Hematopoietic multipotent progenitor cell treated with erythropoietin and hydrocortisone succinate and interleukin-3 and kit ligand, for 17 days (in vitro differentiated cells): ENCODE measurements around the gene IGFL1.
"Not testable (repeated sequence)": the region's sequence is repeated elsewhere in the genome, so short reads cannot be mapped to it uniquely, and the experiment has no call there.

Source experiments
- DNase-seq: peaks from one replicate; pipeline ENCODE4 v3.0.0-alpha.2; 2015; ENCODE audit warnings: low spot score

IGFL1 gene

DNA sequence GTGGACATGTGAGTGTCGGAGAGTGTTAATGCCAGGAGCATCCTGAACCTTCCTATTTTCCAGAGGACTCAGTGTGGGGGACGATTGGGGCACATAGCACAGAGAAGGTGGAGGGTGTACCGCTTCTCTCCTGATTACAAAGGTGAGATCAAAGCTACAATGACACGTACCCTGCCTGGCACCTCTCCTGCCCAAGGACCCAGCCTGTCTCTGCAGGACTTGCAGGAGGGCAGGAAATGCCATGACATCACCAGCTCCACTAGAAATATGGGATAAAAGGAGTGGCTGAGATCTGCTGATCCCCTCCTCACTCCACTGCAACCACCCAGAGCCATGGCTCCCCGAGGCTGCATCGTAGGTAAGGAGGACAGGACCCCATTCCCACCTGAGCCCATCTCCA is at the start of gene IGFL1:
TSS of gene IGFL1 (plus strand) at position 301 of the 400 bp plus-strand sequence. CDS start at position 334, 33 bp downstream.
- no peak for DNase-seq

DNA sequence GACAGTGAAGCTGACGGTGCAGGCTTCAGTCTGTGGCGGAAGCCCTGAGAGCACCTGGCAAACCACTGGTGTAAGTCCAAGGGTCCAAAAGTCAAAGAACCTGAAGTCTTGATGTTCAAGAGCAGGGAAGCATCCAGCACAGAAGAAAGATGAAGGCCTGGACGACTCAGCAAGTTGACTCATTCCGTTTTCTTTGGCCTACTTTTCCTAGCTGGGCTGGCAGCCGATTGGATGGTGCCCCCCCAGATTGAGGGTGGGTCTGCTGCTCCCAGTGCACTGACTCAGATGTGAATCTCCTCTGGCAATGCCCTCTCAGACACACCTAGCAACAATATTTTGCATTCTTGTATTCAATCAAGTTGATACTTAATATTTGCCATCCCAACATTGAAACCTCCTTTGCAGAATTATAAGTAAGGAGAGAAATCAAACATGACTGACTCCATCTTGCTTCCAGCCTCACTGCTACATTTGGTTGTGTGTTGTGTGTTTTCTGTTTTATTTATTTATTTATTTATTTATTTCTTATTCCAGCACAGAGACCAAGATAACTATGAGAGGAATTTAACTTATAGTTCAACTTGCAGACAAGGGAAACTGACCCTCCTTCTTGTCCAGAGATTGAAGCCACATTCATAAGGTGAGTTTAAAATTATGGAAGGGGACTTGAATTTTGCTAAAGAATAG is 48.7 kb upstream of the IGFL1 start:
- DNase-seq: no peak

DNA sequence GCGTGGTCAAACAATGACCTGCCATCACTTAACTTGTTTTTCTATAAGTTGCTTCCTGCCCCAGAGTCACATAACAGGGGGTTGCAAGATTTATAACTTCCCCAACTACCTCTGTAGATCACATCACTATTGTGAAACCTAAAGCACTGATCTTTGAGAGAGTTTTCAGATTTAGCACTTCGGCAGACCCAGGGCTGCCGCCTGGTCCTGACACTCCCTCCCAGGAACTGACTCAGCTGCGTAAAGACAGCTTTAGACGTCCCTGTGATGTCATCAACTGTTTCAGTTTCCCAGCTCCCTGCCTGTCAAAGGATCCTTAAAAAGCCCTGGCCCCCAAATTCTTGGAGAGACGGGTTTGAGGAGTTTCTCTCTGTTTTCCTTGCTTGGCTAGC is 48.2 kb upstream of the IGFL1 start:
- no peak for DNase-seq

DNA sequence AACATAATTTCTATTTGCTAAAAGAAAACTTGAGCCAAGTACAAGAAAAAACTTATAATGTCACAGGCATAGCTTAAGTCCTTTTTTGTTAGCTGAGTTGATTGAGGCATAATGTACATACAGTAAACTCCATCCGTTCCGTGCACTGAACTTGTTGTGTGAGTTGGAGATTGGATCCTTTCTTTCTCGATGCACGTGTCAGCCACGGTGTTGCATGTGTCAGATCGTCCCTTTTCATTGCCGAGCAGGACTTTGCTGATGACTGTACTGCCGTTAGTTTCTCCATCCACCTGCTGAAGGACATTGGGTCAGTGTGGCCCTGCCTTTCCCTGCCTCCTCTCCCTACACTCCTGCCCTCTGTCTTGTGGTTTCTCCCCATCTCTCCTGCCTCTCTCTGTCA is 47.1 kb upstream of the IGFL1 start:
- DNase-seq: no peak

DNA sequence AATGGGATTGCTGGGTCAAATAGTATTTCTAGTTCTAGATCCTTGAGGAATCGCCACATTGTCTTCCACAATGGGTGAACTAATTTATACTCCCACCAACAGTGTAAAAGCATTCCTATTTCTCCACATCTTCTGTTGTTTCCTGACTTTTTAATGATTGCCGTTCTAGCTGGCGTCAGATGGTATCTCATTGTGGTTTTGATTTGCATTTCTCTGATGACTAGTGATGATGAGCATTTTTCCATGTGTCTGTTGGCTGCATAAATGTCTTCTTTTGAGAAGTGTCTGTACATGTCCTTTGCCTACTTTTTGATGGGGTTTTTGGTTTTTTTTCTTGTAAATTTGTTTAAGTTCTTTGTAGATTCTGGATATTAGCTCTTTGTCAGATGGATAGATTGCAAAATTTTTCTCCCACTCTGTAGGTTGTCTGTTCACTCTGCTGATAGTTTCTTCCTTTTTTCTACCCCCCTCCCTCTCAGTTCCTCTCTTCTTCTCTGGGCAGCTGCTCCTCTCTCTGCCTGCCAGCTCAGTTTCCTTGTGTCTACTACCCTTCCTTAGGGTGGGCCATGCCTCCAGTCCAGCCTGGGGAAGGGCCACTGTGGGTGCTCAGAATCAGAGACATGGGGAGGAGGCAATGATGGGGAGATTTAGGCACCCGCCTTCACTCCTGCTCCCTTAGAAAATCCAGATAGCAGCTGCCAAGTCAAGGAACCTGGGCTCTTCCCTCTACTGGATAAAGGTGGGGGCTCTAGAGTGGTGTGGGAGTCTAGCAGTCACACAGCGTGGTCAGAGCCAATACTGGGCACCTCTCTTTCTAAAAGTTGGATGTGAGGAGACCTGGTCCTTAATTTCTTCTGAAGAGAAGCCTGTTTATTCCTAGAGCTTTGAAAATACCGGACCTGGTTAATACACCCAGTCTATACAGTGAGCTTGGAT is 44.5 kb upstream of the IGFL1 start:
- DNase-seq: not testable (repeated sequence)

DNA sequence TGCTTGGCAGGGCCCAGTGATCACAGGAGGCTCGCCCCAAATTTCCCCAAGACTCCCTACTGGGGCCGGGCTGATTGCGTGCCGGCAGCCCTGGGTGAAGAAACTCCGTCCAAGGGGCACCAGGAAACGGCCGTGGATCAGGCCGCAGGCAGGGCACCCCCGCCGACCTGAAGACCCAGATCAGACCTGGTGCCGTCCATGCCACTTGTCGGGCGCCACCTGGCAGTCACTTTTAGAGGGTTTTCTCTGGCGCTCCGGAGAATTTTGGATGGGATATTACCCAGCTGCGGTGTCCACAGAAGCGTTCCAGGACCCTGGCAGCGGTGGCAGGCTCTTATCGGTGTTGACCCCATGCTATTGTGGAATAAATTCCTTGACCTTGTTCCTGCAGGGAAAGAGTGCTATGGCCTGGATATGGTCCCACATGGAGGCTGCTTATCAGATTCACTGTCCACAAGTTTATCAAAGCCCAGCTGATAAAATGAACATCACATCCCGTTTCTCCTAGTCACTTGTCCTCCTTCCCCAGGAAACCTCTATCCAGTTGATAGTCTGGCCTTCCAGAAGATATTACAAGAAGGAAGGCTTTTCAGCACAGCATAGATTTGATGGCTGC is 43.3 kb upstream of the IGFL1 start:
- no peak for DNase-seq

DNA sequence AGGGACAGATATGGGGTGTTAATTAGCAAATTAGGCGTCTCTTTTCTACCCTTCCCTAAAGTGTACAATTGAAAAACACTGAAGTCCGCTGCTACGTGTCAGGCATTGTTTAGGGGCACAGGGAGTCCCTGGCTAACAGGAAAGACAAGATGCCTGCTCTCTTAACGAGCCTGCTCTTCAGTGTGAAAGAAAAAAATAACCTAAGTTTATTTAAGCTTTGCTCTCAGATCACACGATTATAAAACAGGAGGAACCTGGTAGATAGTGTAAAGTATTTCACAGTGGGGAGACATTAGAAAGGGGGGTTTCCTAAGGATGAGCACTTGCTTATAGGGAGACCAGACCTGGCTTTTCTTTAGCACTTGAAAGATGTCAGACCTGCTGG is 42.8 kb upstream of the IGFL1 start:
- DNase-seq: no peak

DNA sequence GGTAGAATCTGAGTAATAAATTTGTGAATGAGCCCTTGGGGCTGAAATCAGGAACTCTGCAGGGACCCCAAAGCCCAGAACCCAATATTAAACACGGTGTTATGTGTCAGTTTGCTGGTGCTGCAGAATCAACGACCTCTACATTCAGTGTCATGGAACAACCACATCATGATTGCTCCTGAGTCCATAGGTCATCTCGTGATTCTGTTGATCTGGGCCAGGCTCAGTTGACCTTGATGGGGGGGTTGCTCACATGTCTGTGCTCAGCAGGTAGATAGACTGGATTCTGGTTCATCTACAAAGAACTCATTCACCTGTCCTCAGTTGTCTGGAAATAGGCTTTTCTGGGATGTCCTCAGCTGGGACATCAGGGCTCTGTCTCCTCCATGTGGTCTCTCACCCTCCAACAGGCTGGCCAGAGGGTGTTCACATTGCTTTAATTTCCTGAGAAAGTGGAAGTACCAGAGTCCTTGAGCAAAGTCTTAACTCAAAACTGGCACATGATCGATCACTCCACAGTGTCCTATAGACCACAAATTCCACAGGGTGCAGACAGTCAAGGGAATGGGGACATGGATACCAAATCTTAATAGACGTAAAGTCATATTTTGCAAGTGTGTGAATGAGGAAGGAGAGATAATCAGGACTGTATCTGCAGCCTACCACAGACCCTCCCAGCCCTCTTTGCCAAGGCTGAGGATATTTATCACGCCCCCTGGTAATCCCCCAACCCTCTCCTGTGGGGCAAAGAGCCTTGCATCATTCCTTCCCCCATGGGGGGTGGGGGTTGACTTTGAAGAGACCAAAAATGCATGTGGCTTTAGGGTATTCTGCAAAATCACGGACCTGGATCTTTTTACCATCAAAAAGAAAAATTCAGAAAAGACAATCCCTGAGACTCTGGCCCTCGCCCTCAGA is 39.3 kb upstream of the IGFL1 start:
- DNase-seq: no peak

DNA sequence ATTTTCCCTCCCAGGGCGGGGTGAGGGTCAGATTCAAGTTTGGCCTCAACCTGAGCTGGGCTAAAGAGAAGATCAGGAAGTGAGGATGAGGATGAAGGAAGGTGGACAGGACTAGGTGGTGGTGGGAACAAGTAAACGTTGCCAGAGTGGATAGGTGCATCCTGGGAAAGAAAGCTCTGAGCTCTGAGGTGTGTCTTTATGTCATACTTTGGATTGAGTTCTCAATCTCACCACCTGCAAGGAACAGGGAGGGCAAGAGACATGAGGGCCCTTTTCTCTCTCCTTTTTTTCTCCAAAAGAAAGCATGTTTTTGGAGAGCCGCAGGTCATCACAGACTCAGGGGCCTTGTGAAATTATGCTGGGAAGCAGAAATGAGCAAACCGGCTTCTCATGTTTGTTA is 38.2 kb upstream of the IGFL1 start:
- DNase-seq: no peak

DNA sequence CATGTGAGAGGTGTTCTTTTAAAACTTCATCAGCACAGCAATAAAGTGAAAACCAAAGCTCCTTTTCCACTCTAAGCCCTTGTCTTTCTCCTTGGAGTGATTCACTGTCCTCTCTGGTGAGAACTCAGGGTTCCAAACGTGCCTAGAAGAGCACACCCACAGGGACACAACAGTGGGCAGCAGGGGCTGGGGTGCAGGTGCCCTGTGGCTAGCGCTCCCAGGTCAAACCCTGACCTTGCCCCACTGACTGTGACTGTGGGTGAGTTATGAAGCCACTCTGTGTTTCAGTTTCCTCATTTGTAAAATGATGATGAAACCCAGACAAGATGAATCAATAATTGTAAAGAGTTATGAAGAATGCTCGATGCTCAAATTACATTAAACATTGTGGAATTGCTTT is 37.6 kb upstream of the IGFL1 start:
- DNase-seq: no peak

DNA sequence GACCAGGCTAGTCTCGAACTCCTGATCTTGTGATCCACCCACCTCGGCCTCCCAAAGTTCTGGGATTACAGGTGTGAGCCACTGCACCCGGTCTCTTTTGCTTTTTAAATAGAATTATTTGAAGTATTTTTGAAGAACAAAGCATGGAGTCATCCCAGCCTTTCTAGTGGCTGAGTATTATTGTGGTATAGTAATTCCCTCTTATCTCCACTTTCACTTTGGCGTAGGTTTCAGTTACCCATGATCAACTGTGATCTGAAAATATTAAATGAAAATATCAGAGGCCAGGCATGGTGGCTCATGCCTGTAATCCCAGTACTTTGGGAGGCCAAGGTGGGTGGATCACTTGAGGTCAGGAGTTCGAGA is 36.9 kb upstream of the IGFL1 start:
- DNase-seq: not testable (repeated sequence)

DNA sequence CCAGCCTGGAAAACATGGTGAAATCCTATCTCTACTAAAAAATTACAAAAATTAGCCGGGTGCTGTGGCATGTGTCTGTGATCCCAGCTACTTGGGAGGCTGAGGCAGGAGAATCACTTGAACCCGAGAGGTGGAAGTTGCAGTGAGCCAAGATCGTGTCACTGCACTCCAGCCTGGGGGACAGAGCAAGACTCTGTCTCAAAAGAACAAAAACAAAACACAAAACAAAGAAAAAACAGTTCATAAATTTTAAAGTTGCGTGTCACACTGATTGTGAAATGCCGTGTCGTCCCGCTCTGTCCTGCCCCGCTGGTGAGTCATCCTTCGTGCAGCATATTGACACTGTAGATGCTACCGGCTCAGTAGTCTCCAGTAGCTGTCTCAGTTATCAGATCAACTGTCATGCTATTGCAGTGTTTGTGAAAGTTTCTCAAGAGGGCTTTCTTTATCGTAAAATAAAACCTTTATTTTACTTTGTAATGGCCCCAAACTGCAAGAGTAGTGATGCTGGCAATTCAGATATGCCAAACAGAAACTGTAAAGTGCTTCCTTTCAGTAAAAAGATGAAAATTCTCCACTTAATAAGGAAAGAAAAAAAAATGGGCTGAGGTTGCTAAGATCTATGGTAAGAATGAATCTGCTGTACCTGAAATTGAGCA is 36.4 kb upstream of the IGFL1 start:
- peak; percentile 71 for DNase-seq

DNA sequence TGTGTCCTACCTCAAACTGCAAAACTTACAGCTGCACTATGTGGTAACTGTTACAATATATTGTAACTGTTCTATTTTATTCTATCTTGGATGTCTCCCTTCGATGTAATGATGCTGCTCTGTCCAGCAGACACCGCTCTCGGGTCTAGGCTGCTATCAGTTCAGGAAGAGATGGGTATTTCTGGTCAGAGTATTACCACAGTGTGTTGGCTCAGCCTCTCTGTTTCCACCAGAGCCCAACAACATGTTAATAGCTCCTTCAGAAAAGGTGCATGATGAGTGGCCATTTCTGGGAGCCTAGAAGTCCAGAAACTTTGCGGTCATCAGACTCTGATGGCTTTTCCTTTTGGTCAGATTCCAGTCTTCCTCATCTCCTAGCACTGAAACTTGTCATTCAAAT is 35.9 kb upstream of the IGFL1 start:
- no peak for DNase-seq

DNA sequence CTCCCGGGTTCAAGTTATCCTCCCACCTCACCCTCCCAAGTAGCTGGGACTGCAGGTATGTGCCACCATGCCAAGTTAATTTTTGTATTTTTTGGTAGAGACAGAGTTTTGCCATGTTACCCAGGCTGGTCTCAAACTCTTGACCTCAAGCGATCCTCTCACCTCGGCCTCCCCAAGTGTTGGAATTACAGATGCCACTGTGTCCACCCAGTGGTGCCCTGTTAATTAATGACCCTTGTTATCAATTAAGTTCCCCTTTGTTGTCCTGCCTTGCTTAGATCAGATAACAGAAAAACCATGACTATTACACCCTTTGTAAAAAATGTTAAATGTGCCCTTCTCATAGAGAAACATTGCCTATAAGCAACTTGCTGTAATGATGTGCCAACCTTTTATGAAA is 34.4 kb upstream of the IGFL1 start:
- DNase-seq: no peak

DNA sequence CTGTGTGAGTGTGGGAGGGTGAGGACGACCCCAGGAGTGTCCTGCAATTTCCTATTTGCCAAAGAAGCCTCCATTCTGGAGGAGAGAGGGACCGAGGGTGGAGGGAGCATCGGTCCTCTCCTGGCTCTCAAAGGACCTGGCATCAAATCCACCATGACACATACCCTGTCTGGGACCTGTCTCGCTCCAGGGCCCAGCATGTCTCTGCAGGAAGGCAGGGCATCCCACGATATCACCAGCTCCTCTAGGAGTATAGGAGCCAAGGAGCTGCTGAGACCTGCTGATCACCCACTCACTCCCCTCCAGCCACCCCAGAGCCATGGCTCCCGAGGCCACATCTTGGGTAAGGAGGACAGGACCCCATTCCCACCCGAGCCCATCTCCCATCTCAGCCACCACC is 33.6 kb upstream of the IGFL1 start:
- DNase-seq: not testable (repeated sequence)

DNA sequence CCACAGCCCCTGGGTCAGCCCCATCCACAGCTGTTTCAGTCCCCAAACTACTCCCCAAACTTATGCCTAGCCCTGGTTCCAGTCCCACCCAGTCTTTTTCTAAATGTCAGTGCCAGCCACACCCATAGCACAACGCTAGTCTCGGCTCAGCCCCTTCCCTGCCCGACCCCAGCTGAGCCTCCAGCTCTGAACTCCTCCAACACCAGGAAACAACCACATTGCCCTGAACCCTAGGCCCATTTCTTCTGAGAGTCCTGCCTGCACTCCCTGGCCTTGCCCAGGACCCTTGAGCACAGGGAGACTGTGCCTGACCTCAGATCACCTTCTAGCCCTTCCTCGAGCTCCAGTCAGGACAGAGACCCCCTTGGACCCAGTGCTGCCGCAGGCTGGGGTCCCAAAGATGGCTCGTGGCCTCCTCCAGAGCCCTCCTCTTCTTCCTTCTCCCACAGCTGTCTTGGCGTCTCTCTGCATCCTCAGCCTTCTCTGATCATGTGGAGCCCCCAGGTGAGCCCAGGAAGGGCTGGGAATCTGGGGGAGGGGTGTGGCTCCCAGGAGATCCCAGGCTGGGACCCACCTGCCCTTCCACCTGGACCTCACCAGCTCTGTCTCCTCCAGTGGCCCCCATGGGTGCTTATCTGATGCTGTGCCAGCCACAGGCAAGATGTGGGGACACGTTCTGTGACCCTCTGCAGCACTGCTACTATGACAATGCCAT is 33.0 kb upstream of the IGFL1 start:
- DNase-seq: no peak

DNA sequence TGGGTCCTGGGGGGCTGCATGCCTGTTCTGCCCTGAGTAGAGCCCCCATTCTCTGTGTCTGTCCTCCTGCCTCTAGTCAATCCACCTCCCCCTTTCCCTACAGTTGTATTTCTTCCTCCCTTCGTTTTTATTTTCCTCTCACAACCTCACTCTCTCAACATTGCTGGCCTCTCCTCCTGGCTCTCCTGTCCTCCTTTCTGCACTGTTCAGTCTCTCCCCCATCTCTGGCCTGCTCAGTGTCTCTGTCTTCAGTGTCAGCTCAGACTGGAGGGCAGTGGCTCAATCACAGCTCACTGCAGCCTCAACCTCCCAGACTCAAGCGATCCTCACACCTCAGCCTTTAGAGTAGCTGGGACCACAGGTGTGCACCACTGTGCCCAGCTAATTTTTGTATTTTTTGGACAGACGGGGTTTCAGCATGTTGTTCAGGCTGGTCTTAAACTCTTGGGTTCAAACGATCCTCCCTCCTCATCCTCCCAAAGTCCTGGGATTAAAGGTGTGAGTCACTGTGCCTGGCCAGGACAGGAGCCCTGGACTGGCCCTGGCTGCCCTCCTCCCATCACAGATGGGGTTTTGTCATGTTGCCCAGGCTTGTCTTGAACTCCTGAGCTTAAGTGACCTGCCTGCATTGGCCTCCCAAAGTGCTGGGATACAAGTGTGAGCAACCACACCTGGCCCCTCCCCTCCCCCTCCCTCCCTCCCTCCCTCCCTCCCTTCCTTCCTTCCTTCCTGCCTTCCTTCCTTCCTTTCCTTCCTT is 32.0 kb upstream of the IGFL1 start:
- DNase-seq: no peak

DNA sequence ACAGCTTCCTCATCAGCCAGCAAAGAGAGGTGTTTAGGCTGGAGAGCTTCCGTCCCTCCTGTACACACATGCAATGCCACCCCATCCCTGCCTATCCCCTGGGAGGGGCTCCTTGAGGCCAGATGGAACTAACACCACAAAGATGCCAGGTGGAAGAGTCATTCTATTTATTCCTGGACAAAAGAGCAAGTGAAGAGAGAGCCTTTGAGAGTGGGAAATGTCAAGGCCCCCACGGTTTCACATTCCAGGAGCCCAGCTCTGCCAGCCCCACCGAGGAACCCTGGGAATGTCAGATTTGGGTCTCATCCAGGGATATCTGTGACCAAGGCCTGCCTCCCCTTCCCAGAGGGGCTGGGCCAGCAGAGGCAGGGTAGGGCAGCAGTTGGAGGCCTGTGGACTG is 30.8 kb upstream of the IGFL1 start:
- no peak for DNase-seq

DNA sequence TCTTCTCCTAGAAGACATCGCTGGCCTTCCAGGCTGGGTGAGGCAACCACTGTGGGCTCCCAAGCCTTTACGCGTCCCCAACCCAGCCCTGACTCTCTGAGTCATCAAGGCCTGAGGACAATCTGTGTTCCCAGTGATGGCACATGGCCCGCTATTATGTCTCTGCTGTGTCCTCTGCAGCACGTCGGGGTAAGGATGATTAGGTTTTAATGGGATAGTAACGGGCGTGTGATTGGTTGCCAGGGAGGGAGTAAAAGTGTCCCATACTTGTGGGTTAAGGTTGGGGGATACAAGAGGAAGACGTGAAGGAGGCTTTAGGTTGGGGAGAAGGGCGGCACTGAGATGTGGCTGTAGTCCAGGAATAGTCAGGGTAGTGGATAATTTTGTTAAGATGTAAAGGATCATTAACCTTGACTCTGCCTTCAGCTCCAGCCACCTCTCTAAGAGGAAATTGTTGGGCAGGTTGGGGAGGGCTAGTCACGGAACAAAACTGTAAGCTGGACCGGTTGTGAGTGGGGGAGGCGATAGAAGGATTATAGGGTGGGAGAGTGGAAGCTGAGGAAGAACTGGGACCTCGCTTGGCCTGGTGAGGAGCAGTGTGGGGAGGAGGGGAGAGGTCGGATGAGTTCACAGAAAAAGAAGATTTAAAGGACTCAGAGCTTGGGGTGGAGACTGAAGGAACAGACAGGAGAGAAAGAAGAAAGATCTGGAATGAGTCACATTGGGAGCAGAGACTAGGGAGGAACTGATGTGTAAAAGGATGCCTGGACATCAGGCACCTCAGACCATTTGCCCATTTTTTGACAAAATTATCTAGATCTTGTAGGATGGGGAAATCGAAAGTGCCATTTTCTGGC is 27.9 kb upstream of the IGFL1 start:
- no peak for DNase-seq
